DND-41 (cell line): ENCODE results near the gene CDC42BPG.

Experiments
- ATAC-seq: fragments of 200-7000 bp; cut with Tn5 transposase; 3 replicates; pipeline ENCODE4 v1.9.1; 2021; ENCODE audit warnings: low read depth; ENCODE audit not compliant: insufficient read depth
- DNase-seq: peaks from one replicate; pipeline ENCODE4 v3.0.0-alpha.2; 2020
- H2AFZ ChIP-seq: 2 replicates; pipeline ENCODE4 v1.6.0; 2012; ENCODE audit warnings: low read depth, low read length
- H3K27ac ChIP-seq: 2 replicates; pipeline ENCODE4 v1.5.1; 2012; ENCODE audit warnings: low read length, inconsistent platforms
- H3K27me3 ChIP-seq: fragments of 200-600 bp; sonication (generic); 2 replicates; pipeline ENCODE4 v1.6.0; 2012; ENCODE audit warnings: low read length, mild to moderate bottlenecking, inconsistent platforms; ENCODE audit not compliant: insufficient read depth, poor library complexity
- H3K36me3 ChIP-seq: 2 replicates; pipeline ENCODE4 v1.5.1; 2012; ENCODE audit warnings: low read length, inconsistent platforms; ENCODE audit not compliant: insufficient read depth
- H3K4me1 ChIP-seq: 2 replicates; pipeline ENCODE4 v1.5.1; 2012; ENCODE audit warnings: mild to moderate bottlenecking, low read length; ENCODE audit not compliant: insufficient read depth
- H3K4me2 ChIP-seq: 2 replicates; pipeline ENCODE4 v1.6.0; 2012; ENCODE audit warnings: mild to moderate bottlenecking, moderate library complexity, low read length, inconsistent platforms; ENCODE audit not compliant: insufficient read depth
- H3K4me3 ChIP-seq, 2 experiments: fragments of 200-600 bp in 1 of 2; shearing (Covaris generic) in 1 of 2; 2 replicates each; pipeline ENCODE4 v1.5.1; 2012 to 2016; ENCODE audit warnings: inconsistent platforms in 2 of 2, low read length in 2 of 2, mild to moderate bottlenecking in 2 of 2, low read depth in 1 of 2, moderate library complexity in 1 of 2
- H3K79me2 ChIP-seq: 2 replicates; pipeline ENCODE4 v1.6.0; 2012; ENCODE audit warnings: low read length, inconsistent platforms; ENCODE audit not compliant: insufficient read depth
- H3K9ac ChIP-seq: 2 replicates; pipeline ENCODE4 v1.6.0; 2012; ENCODE audit warnings: low read depth, mild to moderate bottlenecking, inconsistent platforms, low read length, moderate library complexity
- H3K9me3 ChIP-seq: 2 replicates; pipeline ENCODE4 v1.5.1; 2012; ENCODE audit warnings: low read length, moderate library complexity, mild to moderate bottlenecking, inconsistent platforms; ENCODE audit not compliant: insufficient read depth, severe bottlenecking
- H4K20me1 ChIP-seq: 2 replicates; pipeline ENCODE4 v1.6.0; 2012; ENCODE audit warnings: low read length; ENCODE audit not compliant: insufficient read depth
- CTCF ChIP-seq: IDR thresholded peaks from 2 replicates; pipeline ENCODE4 v1.5.1; 2012; ENCODE audit warnings: borderline replicate concordance, low read length, moderate library complexity, mild to moderate bottlenecking; ENCODE audit not compliant: poor library complexity, severe bottlenecking; ENCODE audit errors: extremely low read depth
- EZH2 ChIP-seq: IDR thresholded peaks from 3 replicates; pipeline ENCODE4 v1.6.1; 2012; ENCODE audit warnings: borderline replicate concordance, low read depth, mild to moderate bottlenecking, moderate library complexity, low read length, inconsistent platforms; ENCODE audit not compliant: severe bottlenecking

Gene CDC42BPG

DNA sequence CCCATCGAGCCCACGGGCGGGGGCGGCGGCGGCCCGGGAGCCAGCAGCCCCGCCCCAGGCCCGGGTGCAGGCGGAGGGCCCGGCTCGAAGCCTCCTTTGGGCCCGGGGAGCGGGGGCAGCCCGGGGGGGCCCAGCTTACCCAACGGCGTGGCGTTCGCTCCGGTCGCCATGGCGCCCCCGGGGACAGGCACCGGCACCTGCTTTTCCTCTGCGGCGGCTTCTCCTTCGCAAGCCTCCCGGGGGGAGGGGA is 66.3 kb downstream of the CDC42BPG start:
- H3K27me3 ChIP-seq = no peaks in the 10 kb centered on the region
- H3K4me3 ChIP-seq = peak overlapping the region; percentile 60 to 82; a peak in 3 of 4 replicates
- H3K79me2 ChIP-seq = peaks cover 56% of the 10 kb centered on the region
- no peak for ATAC-seq
- H3K36me3 ChIP-seq = peaks cover 44% of the 10 kb centered on the region
- no peaks in the 10 kb centered on the region for H3K9me3 ChIP-seq
- H3K4me1 ChIP-seq = peaks cover 51% of the 10 kb centered on the region
- peak overlapping the region; percentile 91 for H3K27ac ChIP-seq
- TF ChIP-seq CTCF = no peak
- no peak for TF ChIP-seq EZH2
- peak overlapping the region; percentile 38 for H3K4me2 ChIP-seq
- no peak for DNase-seq
- peaks cover 44% of the 10 kb centered on the region for H4K20me1 ChIP-seq
- no peak overlapping the region for H2AFZ ChIP-seq
- peak overlapping the region; percentile 97 for H3K9ac ChIP-seq

GRCh38 chr11:64777449-64778222 is 66.8 kb downstream of the CDC42BPG start:
- DNase-seq (peak; percentile 77), ATAC-seq (no peak)
- H3K9ac ChIP-seq = peak overlapping the region; percentile 97
- peaks cover 49% of the 10 kb centered on the region for H4K20me1 ChIP-seq
- TF ChIP-seq CTCF = no peak
- no peak for TF ChIP-seq EZH2
- peaks cover 61% of the 10 kb centered on the region for H3K79me2 ChIP-seq
- peak overlapping the region; percentile 91 for H3K27ac ChIP-seq
- peaks cover 52% of the 10 kb centered on the region for H3K4me1 ChIP-seq
- H3K4me3 ChIP-seq = peak overlapping the region; percentile 82
- no peaks in the 10 kb centered on the region for H3K9me3 ChIP-seq
- no peak overlapping the region for H2AFZ ChIP-seq
- peaks cover 49% of the 10 kb centered on the region for H3K36me3 ChIP-seq
- no peaks in the 10 kb centered on the region for H3K27me3 ChIP-seq
- peak overlapping the region; percentile 83 for H3K4me2 ChIP-seq

GRCh38 chr11:64776875-64777274 is 67.6 kb downstream of the CDC42BPG start:
- Histone ChIP-seq H3K4me1 (peaks cover 52% of the 10 kb centered on the region), H3K9ac (peak overlapping the region; percentile 97), H3K4me3 (peak overlapping the region; percentile 82), H3K27ac (peak overlapping the region; percentile 65; the same call in 1 of the 2 replicates), H3K4me2 (peak overlapping the region; percentile 83), H2AFZ (no peak overlapping the region), H3K36me3 (peaks cover 57% of the 10 kb centered on the region), H3K79me2 (peaks cover 69% of the 10 kb centered on the region), H3K9me3 (no peaks in the 10 kb centered on the region), H3K27me3 (no peaks in the 10 kb centered on the region), H4K20me1 (peaks cover 57% of the 10 kb centered on the region)
- TF ChIP-seq CTCF = no peak
- TF ChIP-seq EZH2 = no peak
- DNase-seq (no peak), ATAC-seq (no peak)
